Putamen (tissue), 1 donor: ENCODE results near the gene SP3.
A peak's percentile ranks its signal among the peaks of the same experiment; 100 is the strongest.

Source experiments
- DNase-seq: peaks from one replicate; pipeline ENCODE4 v3.0.0-alpha.2; 2016; ENCODE audit warnings: low spot score

SP3 gene

DNA sequence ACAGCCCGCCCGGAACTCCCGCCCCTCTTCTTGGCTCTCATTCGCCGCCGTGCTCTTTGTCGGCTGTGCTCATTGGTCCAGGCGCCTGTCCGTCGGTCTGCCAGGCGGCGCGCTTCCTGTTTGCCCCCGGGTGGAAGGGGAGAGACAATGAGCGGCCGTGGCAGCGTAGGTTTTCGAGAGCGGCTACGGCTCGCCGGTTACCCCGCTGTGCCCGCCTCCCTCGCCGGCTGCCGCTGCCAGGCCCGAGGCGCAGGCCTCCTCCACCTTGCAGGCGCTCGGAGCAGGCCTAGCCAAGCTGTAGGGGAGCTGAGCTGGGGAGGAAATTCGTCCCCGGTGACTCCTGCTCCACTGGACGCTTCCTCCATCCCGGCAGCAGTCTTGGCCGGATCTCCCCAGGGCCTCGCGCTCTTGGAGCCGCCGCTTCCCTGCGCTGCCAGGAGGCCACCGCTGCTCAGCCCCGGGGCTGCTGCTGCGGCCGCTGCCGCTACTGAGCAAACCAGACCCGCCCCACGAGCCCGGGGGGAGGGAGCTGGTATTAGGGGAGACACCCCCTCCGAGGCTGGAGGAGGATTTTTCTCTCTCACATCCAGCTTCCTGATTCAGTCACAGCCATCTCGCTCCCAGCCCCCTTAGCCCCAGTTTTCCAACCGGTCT lies at the start of gene SP3:
Gene SP3, minus strand, starts transcription at position 2 of the 654 bp plus-strand sequence. CDS start 202 bp downstream, outside the sequence.
- peak; percentile 97 for DNase-seq

GRCh38 chr2:174014699-174015070 lies 49.5 kb upstream of the SP3 start:
- DNase-seq, result no peak

DNA sequence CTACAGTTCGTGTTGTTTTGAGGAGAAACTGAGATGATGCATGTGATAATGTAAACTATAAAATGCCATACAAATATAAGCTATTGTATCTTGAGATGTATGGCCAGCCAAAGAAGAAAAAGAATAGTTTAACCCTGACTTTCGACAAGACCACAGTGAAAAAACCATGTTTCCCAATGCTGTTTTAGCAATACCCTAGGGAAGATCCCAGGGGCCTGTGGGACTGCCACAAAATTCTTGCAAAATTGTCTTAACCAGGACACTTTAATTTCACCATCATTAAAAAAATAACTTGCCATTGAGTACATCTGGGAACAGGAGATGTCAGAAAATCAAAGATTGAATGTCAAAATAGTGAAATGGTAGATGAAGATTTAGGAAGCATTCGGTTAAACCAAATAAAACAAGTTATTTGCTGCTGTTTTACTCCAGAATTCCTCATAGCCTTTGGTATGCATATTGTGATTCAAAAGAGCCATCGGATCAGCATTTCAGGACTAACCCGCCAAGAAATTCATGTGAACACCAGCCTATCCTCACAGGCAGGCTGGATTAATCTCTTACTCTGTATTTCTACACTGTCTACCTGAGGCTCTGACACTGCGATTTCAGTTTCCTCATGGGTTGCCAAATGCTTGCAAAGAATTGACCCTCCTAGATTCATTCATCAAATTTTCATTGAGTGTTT lies 49.0 kb upstream of the SP3 start:
- no peak for DNase-seq

- no peak for DNase-seq
These were observed 48.2 kb upstream of the SP3 start for GRCh38 chr2:174013315-174013751.

DNA sequence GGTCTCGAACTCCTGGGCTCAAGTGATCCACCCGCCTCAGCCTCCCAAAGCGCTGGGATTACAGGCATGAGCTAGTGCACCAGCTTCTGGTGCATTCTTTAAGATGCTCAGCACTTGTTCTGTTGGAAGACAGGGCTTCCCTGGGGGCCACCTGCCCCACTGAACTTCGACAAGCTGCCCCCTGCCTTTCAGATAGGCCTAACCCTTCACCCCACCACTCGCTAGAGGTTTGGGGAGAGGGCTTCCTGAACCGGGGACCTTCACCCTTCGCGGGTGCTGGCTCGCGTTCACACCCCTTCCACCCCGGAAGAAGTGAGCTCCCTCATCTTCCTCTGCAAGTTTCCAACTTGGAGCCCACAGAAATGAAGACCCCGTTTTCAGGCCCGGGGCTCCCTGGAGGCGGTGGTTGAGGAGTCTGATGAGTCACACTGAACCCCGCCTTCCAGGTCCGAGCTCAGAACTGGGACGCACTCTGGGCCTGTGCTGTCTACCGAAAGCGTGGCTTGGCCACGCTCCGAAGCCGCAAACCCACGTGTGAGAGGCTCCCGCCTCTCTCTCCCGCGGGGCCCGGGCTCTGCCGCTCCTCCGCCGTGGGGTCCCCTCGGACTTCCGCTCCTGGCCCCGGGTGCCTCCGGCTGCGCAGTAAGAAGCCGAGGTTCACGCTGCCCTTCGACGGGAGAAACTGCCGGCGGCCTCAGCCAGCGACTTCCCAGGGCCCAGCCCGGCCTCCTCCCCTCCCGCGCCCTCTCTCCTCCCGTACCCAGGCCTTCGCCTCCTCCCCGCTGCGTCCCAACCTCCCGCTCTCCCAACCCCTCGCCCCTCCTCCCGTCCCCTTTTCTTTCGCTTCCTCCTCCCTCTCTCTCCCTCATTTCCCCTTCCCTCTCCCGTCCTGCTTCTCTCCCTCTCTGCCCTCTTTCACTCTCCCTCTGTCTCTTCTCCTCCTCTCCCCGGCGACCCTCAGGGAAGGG lies 47.5 kb upstream of the SP3 start:
- DNase-seq, result peak; percentile 52

- DNase-seq, result no peak
These were observed 46.6 kb upstream of the SP3 start for GRCh38 chr2:174011796-174012195.

GRCh38 chr2:174011173-174011572 lies 46.0 kb upstream of the SP3 start:
- DNase-seq, result no peak

DNA sequence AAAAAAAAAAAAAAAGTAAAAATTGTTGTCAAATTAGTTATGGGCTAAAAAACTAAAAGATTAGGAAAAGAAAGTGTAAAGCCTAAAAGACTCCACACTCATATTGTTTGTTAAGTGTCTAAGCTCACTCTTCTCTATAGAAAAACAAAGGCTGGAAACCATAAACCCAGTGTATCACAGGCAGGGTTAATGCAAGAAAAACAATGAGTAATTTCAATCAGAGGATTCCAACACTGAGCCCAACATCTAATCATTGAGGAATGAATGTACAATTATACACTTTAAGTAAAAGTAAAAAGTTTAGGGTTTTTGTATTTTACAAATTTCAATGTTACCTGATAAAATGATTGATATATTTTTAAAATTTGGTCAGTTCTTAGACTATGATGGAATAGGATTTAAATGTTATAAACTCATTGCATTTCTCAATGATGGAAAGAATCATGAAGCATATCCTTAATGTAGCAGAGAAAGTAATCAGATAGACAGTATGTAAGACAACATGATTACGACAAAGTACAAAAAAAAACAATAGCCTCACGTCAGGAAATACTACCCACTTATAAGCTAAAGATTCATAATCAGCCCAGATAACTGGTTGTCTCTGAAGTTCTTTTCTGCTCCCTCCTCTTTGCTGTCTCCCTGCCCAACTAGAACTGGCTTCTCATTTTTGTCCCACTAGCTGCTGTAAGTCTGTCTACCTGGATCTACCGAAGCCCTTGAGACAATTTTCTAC lies 44.5 kb upstream of the SP3 start:
- no peak for DNase-seq

- no peak for DNase-seq
These were observed 43.5 kb upstream of the SP3 start for GRCh38 chr2:174008720-174009119.

- DNase-seq, result no peak
These were observed 41.8 kb upstream of the SP3 start for GRCh38 chr2:174007010-174007409.

- no peak for DNase-seq
These were observed 40.7 kb upstream of the SP3 start for GRCh38 chr2:174005801-174006419.

GRCh38 chr2:174004905-174005605 lies 39.9 kb upstream of the SP3 start:
- DNase-seq, result no peak

DNA sequence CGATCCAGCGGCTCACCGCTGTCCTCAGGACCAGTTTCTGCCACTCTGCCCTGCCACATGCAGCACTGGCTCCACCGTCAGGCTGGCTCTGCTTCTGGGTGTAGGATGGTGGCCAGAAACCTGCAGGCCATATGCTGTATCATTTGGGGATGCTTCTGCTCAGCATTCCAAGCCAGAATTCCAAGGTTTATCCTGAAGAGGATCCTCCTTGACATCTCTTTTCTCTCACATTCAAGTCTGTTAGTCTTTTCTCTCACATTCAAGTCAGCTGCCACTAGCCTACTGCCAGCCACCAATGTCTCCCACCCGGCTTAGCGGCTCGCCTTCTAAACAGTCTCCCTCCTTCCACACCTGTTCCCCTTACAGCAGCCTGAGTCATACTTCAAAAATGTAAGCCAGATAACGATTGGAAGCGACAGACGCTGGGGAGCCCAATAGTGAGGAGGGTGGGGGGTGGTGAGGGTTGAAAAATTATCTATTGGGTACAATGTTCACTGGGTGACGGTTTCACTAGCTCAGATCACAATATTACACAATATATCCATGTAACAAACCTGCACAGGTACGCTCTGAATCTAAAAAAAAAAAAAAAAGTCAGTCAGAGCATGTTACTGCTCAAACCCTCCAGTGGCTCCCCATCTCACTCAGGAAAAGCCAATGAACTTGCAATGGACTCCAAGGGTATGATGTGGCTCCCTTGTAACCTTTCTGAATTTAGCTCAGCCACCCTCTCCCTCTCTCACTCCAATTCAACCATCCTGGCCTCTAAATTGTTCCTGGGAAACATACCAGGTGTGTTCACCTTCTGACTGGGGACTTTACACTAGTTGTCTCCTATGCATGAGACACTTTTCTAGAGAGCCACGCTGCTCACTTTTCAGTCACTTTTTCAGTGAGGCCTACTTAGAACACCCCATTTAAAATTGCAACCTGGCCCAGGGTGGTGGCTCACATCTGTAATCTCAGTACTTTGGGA lies 38.8 kb upstream of the SP3 start:
- no peak for DNase-seq

DNA sequence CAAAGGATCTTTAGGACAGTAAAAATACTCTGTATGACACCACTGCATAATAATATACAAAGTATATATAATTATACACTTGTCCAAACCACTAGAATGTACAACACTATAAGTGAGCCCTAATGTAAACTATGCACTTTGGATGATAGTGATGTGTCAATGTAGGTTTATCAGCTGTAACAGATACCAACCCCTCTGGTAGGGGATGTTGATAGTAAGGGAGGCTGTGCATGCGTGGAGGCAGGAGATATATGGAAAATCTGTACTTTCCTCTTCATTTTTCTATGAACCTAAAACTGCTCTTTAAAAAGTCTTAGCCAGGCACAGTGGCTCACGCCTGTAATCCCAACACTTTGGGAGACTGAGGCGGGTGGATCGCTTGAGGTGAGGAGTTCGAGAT lies 37.5 kb upstream of the SP3 start:
- no peak for DNase-seq

- no peak for DNase-seq
These were observed 35.9 kb upstream of the SP3 start for GRCh38 chr2:174001107-174001506.

- no peak for DNase-seq
These were observed 34.6 kb upstream of the SP3 start for GRCh38 chr2:173999724-174000123.

- DNase-seq, result peak; percentile 30
These were observed 34.1 kb upstream of the SP3 start for GRCh38 chr2:173999272-173999671.

DNA sequence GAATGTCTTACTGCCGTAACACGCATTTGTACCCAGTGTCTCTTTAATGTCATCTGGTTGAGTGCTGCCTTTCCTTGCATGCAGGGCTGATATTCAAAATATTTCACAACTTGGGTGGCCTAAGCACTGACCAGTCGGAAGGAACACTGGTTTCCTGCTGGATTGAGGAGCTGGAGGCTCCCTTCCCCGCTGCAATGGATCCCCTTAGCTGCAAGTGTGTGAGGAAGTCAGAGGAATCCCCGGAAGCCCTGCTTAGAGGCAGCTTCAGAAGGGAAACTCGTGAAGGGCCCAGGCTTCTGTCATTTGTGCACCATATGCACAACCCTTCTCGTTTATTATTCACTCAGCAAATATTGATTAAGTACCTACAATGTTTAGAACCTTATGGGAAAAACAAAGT lies 33.2 kb upstream of the SP3 start:
- no peak for DNase-seq

DNA sequence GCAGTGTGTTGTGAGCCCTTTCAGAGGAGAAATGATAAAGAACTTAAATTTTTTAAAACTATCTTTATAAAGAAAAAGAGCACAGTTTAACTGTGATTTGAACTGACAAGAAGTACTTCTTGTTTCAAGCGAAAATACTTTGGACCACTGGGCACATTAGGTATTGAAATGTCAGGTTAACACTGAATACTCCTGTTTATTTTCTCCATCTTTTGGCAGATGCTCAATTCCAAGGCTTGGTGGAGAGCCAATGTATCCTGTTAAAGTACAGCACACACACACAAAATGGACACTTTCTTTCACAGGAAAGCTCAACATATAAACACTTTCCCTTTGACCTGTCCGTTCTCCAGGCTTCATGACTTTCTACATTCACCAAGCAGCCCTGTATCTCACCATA lies 32.6 kb upstream of the SP3 start:
- DNase-seq, result no peak

DNA sequence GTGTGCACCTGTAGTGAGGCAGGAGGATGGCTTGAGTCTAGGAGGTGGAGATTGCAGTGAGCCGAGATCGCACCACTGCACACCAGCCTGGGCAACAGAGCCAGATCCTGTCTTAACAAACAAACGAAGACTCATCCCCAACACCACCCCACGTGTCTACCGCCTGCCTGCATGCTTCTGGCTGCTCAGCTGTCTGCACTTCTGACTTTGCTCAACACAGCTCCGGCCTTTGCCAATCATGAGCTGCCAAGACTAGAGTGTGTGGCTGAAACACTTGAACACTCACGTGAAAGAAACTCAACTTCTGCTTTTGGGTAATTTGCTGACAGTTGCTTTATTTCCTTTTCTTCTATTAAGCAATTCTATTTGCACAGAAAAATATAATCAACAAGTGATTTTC lies 32.1 kb upstream of the SP3 start:
- DNase-seq, result peak; percentile 34
